ENCODE measurements around the gene PTK6. TPM values are rescaled to one million over a fixed set of nuclear protein-coding genes. Genes with fewer than 3 reads are reported as not detected.
"Not testable (repeated sequence)": the region's sequence is repeated elsewhere in the genome, so short reads cannot be mapped to it uniquely, and the experiment has no call there.

Gene PTK6
- total and polyA plus RNA-seq, 3 donors from 2014 or later, result 0.26 to 0.37 TPM; not detected in 1

GRCh38 chr20:63572788-63573646, 35.8 kb upstream of the PTK6 start:
- Histone ChIP-seq H3K36me3 (ENCODE audit: low read depth, missing control alignments) (no peaks in the 10 kb centered on the region), H3K27me3 (no peaks in the 10 kb centered on the region), H3K9me3 (no peaks in the 10 kb centered on the region), H3K4me3 (peak overlapping the region; percentile 67 to 81), H3K27ac (peak overlapping the region; percentile 56 to 80), H3K4me1 (peaks cover 6% of the 10 kb centered on the region)
- WGBS, 2 donors, result 90 to 98% methylated on average over 8 to 34 of the region's 34 CpGs
- intact Hi-C loops (cut with DNase I; ENCODE audit: low total_unique reads), result no loop called here
- no peak for DNase-seq
- TF ChIP-seq POLR2A (IDR thresholded peaks at IDR 0.05) (no peak), CTCF (IDR thresholded peaks at IDR 0.05) (no peak)

- no peak overlapping the region for H3K4me3 ChIP-seq
- H3K9me3 ChIP-seq, result no peaks in the 10 kb centered on the region
- WGBS, 2 donors, result 93 to 94% methylated on average over 18 to 48 of the region's 48 CpGs
- H3K36me3 ChIP-seq (ENCODE audit: low read depth, missing control alignments), result no peaks in the 10 kb centered on the region
- TF ChIP-seq CTCF (IDR thresholded peaks at IDR 0.05) (no peak), POLR2A (IDR thresholded peaks at IDR 0.05) (no peak)
- no peak for DNase-seq
- peaks cover 6% of the 10 kb centered on the region for H3K4me1 ChIP-seq
- no peaks in the 10 kb centered on the region for H3K27me3 ChIP-seq
- no peak overlapping the region for H3K27ac ChIP-seq
- intact Hi-C loops (cut with DNase I; ENCODE audit: low total_unique reads), result no loop called here
Measured at GRCh38 chr20:63572071-63572787, 35.1 kb upstream of the PTK6 start.

- H3K36me3 ChIP-seq (ENCODE audit: low read depth, missing control alignments); intact Hi-C loops (cut with DNase I; ENCODE audit: low total_unique reads); H3K9me3 ChIP-seq; H3K4me1 ChIP-seq; H3K27me3 ChIP-seq; DNase-seq; H3K4me3 ChIP-seq; H3K27ac ChIP-seq: not testable (repeated sequence)
- WGBS, 2 donors, result 61 to 74% methylated on average over 2 to 11 of the region's 11 CpGs
Measured at GRCh38 chr20:63571087-63571478, 33.9 kb upstream of the PTK6 start.

- no peak for DNase-seq
- no peaks in the 10 kb centered on the region for H3K9me3 ChIP-seq
- peaks cover 6% of the 10 kb centered on the region for H3K4me1 ChIP-seq
- intact Hi-C loops (cut with DNase I; ENCODE audit: low total_unique reads), result no loop called here
- H3K27me3 ChIP-seq, result no peaks in the 10 kb centered on the region
- WGBS, 2 donors, result 87 to 90% methylated on average over 3 to 28 of the region's 28 CpGs
- no peak for TF ChIP-seq POLR2A (IDR thresholded peaks at IDR 0.05)
- TF ChIP-seq CTCF (IDR thresholded peaks at IDR 0.05), result no peak
- no peak overlapping the region for H3K4me3 ChIP-seq
- H3K27ac ChIP-seq, result no peak overlapping the region
- no peaks in the 10 kb centered on the region for H3K36me3 ChIP-seq (ENCODE audit: low read depth, missing control alignments)
Measured at GRCh38 chr20:63570281-63571086, 33.3 kb upstream of the PTK6 start.

Measured in testis (tissue), 3 donors.